GM18505 (cell line): ENCODE results near the gene PDZK1IP1.
"Not testable (repeated sequence)": the region's sequence is repeated elsewhere in the genome, so short reads cannot be mapped to it uniquely, and the experiment has no call there.

ENCODE experiments used
- ATAC-seq: cut with Tn5 transposase; IDR thresholded peaks from one replicate; pipeline ENCODE4 v1.9.1; 2021; ENCODE audit not compliant: unreplicated experiment
- POLR2A ChIP-seq: IDR thresholded peaks from 4 replicates; pipeline ENCODE4 v1.6.1; 2011; ENCODE audit warnings: borderline replicate concordance; ENCODE audit not compliant: insufficient read depth, insufficient read length; ENCODE audit errors: extremely low read depth

The PDZK1IP1 gene

DNA sequence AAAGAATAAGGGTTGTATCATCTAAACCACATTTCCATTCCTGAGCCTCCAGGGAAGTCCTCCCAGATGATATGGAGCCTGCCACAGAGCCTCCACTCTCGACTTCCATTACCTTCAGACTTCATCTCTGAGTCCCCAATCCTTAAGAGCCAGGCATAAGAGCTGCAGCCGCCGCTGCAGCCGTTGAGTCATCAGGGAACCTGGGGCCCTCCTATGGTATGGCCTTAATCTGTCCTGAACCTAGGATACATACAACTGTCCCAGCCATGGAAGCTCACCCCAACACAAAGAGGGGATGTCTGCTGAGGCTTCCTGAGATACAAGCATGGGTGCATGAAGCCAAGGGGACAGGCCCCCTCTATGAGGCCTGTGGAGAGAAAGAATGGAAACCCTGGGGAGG is 25.9 kb upstream of the PDZK1IP1 start:
- no peak for TF ChIP-seq POLR2A
- no peak for ATAC-seq

DNA sequence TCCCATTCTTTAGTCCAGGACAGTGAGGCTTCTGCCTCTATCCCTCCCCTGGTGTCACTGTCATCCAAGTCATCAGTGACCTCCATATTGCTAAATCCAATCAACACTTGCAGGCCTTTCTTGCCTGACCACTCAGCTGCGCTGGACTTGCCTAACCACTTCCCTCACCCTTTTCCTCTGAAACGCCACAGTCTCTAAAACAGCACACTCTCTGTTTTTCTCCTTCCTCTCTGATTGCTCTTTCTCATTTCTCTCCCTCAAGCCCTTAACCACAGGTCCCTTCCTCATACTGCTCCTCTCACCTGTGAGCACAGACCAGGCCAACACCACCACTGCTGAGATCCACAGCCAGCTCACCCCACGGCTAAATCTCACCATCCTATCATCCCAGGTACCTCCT is 24.7 kb upstream of the PDZK1IP1 start:
- no peak for ATAC-seq
- no peak for TF ChIP-seq POLR2A

- TF ChIP-seq POLR2A = no peak
- no peak for ATAC-seq
Observed at GRCh38 chr1:47213230-47213963, 23.6 kb upstream of the PDZK1IP1 start.

DNA sequence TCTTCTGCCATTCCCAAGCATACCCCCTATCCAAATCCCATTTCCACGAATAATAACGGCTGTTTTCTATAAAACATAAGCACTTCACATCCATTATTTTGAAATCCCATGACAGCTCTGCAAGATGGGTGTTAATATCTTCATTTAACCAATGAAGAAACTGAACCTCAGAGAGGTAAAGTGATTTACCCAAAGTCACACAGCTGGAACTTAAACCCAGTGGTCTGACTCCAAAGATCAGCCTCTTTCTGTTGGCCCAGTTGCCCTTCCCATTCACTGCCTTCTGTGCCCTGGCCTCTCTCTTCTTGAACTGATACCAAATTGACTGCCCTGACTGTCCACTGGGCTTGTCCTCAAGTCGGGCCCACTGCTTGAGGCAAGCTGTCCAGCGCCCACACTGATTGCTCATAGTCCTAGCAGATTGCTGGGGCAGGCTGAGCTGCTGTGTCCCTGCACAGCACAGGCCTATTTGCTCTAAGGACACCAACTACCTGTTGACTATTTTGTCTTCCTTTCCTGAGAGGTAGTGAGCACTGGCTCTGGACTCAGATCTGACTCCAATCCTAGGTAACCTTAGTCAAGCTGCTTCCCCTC is 22.9 kb upstream of the PDZK1IP1 start:
- TF ChIP-seq POLR2A = no peak
- ATAC-seq = no peak

GRCh38 chr1:47211796-47212269 is 22.0 kb upstream of the PDZK1IP1 start:
- no peak for ATAC-seq

DNA sequence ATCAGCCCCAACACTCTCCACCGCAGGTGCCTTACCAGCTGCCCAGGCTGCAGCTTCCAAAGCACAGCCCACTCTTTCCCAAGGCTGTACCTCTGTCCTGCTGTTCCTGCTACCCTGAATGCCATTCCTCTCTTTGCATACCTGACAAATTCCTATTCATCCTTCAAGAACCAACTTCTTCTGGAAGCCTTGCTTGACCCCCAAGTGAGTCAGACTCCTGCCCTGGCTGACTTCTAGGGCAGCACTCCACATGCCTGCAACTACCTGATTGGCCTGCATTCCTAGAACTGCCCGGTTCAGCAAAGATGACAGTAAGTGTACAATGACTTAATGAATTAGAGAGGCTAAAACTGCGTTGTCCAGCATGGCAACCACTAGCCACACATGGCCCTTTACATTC is 20.8 kb upstream of the PDZK1IP1 start:
- TF ChIP-seq POLR2A = no peak

More at GRCh38 chr1:47211796-47212269, 22.0 kb upstream of the PDZK1IP1 start:
- no peak for TF ChIP-seq POLR2A

DNA sequence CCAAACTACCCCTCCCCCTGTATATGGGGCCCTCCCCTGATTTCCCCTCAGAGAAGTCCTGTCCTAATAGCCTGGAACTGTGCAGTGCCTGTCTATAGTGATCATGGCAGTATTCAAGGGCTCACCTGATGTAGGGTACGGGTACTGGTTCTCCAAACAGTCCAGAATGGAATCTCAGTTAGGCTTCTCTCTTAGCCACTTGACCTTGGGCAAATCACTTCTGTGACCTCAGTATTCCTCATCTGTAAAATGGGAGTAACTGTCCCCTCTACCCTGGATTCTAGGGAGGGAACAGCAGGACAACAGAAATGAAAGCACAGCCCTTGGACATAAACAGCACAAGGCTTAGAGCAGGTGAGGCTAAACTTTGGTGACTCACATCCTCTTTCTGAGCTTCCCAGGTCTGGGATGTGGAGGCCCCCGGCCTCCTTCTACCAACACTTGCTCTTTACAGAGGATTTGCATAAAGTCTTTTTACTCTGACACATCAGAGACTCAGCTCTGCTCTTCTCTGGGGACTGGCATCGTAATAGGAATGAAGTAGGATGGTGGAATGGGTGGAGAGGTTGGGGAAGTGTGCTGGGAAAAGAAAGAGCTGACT is 20.0 kb upstream of the PDZK1IP1 start:
- no peak for TF ChIP-seq POLR2A
- no peak for ATAC-seq

More for the DNA sequence above, 20.8 kb upstream of the PDZK1IP1 start:
- ATAC-seq = no peak

DNA sequence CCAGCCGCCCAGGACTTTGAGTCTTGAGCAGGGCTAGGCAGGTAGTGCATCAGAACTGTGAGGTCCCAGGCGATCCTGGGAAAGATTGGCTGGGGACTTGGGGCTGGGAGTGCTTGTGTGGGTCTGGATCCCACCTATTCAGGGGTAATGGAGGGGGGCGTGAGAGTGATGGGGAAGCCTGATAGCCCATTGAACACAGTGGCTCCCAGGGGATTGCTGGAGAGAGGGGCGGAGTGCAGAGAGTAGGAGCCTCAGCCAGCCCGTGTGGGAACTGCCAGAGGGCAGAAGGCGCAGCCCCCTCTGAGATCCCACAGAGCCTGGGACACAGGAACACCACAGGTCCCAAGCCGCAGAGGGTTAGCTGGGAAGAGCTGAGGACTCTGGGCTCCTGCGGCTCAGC is 19.3 kb upstream of the PDZK1IP1 start:
- no peak for ATAC-seq
- no peak for TF ChIP-seq POLR2A

DNA sequence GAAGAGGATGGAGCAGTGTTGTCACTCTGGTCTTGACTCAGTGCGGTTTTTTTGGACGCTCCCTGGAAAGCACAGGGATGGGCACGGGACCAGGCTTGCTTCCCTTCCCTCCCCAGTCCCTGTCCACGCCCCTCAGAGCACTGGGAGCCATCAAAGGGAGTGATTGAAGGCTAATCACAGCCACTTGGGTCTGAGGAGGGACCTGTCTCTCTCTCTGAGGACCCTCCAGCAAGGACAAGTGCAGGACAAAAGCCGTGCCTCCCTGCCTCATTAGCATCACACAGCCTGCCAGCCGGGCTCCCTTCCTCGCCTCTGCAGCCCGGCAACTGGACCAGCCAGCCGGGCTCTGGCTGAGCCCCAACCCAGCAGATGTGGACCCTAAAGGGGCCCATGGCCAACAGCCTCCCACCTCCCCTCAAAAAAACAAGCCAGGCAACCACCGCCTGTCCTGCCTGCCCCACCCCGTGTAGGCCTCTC is 18.6 kb upstream of the PDZK1IP1 start:
- TF ChIP-seq POLR2A = no peak

GRCh38 chr1:47207803-47208373 is 18.1 kb upstream of the PDZK1IP1 start:
- no peak for ATAC-seq
- no peak for TF ChIP-seq POLR2A

More for the DNA sequence above, 18.6 kb upstream of the PDZK1IP1 start:
- ATAC-seq = no peak

DNA sequence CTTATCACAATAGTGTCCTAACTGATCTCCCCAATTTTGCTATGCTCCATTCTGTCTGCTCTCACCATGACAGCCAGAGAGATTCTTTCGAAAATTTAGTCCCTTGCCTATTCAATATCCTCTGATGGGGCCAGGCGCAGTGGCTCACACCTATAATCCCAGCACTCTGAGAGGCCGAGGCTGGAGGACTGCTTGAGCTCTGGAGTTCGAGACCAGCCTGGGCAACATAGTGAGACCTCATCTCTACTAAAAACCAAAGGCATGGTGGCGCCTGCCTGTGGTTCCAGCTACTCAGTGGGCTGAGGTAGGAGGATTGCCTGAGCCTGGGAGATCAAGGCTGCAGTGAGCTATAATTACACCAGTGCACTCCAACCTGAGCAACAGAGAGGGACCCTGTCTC is 16.1 kb upstream of the PDZK1IP1 start:
- no peak for TF ChIP-seq POLR2A
- ATAC-seq = no peak

DNA sequence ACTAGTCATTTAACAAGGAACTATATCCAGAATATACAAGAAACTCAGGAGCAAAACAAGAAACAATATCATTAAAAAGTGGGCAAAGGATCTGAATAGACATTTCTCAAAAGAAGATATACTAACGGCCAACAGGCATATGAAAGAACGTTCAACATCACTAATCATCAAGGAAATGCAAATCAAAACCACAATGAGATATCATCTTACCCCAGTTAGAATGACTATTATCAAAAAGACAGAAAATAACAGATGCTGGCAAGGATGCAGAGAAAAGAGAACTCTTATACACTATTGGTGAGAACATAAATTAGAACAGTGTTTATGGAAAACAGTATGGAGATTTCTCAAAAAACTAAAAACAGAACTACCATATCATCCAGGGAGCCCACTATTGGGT is 13.7 kb upstream of the PDZK1IP1 start:
- ATAC-seq = not testable (repeated sequence)

- ATAC-seq = no peak
- no peak for TF ChIP-seq POLR2A
Observed at GRCh38 chr1:47201179-47201578, 11.3 kb upstream of the PDZK1IP1 start.
